LNCAP (cell line): Measurements from ENCODE around the gene COPS7A.

Experiments used
- TF ChIP-seq, protein P1 (sequence below): fragments of 450-650 bp; IDR thresholded peaks from 2 replicates; pipeline ENCODE4 v1.5.1; 2017; ENCODE audit warnings: mild to moderate bottlenecking

COPS7A gene

GRCh38 chr12:6751767-6752166, 27.9 kb downstream of the COPS7A start:
- TF ChIP-seq, protein P1, sequence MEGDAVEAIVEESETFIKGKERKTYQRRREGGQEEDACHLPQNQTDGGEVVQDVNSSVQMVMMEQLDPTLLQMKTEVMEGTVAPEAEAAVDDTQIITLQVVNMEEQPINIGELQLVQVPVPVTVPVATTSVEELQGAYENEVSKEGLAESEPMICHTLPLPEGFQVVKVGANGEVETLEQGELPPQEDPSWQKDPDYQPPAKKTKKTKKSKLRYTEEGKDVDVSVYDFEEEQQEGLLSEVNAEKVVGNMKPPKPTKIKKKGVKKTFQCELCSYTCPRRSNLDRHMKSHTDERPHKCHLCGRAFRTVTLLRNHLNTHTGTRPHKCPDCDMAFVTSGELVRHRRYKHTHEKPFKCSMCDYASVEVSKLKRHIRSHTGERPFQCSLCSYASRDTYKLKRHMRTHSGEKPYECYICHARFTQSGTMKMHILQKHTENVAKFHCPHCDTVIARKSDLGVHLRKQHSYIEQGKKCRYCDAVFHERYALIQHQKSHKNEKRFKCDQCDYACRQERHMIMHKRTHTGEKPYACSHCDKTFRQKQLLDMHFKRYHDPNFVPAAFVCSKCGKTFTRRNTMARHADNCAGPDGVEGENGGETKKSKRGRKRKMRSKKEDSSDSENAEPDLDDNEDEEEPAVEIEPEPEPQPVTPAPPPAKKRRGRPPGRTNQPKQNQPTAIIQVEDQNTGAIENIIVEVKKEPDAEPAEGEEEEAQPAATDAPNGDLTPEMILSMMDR: no peak

DNA sequence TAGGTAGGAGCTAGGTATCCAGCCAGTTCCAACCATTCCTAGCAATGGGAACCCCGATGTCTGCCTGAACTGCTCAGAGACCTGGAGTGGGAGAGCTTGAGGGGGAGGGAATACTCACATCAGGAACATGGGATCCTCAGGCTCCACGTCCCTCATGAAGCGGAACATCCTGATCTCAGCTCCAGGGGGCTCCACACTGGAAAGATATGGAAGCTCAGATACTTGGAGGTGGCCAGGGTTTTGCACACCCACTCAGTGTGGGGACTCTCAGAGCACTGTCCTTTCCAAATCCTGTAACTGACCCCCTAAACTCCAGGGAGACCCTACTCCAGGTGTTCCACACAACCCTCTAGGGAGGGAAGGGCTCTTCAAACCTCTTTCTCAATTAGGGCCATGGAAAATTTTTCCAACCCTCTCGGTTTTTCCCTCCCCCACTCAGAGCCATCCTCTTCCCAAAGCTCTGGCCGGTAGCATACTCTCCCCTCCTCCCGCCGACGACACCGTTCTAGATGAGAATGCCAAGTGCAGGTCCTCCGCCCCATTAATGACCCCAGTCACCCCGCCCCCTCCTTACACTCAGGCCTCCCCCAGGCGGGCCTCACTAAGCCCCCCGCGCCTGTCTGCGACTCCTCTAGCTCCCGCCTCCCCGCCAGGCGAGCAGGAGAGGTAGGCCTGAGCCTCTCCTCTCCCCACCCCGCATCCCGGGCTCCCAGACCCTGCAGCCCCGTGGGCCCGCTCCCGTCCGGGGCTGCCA, 28.5 kb downstream of the COPS7A start:
- TF ChIP-seq, protein P1: peak; percentile 25; the same call in 1 of the 2 replicates

GRCh38 chr12:6752921-6753771, 29.3 kb downstream of the COPS7A start, which contains the start of gene MLF2:
MLF2 (minus strand) TSS chr12:6753141; CDS start chr12:6752334, 807 bp downstream.
- TF ChIP-seq, protein P1: no peak; the same call in 1 of the 2 replicates

DNA sequence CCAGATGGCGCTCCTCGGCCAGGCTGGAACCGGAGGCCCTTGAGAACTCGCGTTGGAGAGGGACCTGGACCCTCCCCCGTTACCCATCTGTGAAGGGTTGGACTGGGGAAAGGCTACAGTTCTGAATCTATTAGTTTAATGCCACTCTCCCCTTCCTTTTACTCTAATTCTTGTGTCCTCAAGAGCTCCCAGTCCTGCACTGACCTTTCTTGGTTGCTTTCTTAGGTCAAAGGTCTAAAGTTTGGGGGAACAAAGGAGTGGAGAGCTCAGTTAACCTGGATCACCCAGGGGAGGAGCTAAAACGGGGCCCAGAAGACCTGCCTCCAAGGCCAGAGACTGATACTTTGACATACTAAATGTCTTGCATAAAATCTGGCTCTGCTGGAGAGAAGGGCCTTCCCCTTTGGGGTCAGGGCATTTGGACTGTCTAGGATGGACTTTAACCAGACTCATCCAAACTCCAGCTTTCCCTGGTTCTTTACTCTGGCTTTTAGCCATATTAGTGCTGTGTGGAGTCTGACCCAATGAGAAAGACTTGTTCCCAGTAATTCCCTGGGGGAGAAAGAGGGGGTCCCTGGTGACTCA, 30.0 kb downstream of the COPS7A start:
- TF ChIP-seq, protein P1: peak; percentile 95

DNA sequence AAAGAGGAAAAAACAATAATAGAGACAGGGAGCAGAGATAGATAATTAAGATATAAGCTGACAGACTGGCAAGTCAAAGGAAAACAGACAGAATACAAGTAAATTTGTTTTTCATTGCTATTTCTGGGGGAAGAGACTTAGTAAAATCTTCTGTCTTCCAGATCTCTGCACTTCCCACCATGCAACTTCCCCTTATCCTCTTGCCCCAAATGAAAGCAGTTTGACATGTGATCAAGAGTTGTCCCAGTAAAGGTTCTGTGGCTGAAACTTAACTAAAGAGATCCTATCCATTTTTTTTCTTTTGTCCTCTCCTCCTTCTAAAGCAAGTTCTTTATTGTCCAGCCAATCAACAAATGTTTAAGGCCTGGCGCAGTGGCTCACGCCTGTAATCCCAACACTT, 30.6 kb downstream of the COPS7A start:
- TF ChIP-seq, protein P1: no peak

- TF ChIP-seq, protein P1: no peak
Observed at GRCh38 chr12:6757028-6757690, 33.3 kb downstream of the COPS7A start.

- TF ChIP-seq, protein P1: no peak
Observed at GRCh38 chr12:6758506-6759095, 34.8 kb downstream of the COPS7A start.
